GM12872 (cell line): ENCODE measurements around the gene CLDN14.

ENCODE experiments used
- TF ChIP-seq, protein P1 (sequence below): IDR thresholded peaks from 3 replicates; pipeline ENCODE4 v1.5.1; 2011; ENCODE audit warnings: low read depth, mild to moderate bottlenecking, low read length, moderate library complexity; ENCODE audit not compliant: insufficient read depth

The CLDN14 gene

DNA sequence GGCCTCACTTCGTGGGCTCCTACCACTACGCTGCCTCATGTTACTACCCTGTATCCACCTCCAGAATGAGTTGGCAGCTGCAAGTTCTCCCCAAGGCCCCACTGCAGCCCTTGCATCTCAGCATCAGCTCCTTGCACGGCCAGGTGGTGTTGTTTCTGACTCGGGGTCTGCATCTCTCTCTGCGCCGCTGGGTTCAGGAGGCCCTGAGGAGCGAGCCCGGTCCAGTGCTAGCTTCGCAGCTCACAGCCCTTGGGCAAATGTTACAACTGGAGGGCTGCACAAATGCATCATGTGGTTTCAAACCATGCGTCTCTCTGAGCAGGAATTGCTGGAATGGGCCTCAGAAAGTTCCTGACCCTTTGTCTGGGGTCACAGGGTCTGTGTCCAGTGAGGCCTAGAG, 3.2 kb upstream of the CLDN14 start:
- TF ChIP-seq, protein P1, sequence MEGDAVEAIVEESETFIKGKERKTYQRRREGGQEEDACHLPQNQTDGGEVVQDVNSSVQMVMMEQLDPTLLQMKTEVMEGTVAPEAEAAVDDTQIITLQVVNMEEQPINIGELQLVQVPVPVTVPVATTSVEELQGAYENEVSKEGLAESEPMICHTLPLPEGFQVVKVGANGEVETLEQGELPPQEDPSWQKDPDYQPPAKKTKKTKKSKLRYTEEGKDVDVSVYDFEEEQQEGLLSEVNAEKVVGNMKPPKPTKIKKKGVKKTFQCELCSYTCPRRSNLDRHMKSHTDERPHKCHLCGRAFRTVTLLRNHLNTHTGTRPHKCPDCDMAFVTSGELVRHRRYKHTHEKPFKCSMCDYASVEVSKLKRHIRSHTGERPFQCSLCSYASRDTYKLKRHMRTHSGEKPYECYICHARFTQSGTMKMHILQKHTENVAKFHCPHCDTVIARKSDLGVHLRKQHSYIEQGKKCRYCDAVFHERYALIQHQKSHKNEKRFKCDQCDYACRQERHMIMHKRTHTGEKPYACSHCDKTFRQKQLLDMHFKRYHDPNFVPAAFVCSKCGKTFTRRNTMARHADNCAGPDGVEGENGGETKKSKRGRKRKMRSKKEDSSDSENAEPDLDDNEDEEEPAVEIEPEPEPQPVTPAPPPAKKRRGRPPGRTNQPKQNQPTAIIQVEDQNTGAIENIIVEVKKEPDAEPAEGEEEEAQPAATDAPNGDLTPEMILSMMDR = no peak

DNA sequence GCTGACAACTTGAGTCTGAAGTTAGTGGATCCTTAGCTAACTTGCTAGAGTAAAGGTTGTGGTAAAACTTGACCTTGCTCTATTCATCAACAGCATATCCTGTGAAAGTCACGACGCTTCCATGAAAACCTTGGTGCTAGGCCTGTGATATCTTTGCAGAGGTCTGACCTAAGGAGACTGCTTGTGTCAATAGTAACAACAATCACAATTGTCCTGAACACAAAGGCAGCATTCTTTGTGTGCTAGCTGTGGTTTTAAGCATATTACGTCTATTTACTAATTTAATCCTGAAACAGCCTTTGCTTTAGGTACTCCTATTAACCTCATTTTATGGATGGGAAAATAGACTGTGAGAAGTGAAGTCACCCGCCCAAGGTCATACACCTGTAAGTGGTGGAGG, 2.8 kb upstream of the CLDN14 start:
- TF ChIP-seq, protein P1 = no peak

DNA sequence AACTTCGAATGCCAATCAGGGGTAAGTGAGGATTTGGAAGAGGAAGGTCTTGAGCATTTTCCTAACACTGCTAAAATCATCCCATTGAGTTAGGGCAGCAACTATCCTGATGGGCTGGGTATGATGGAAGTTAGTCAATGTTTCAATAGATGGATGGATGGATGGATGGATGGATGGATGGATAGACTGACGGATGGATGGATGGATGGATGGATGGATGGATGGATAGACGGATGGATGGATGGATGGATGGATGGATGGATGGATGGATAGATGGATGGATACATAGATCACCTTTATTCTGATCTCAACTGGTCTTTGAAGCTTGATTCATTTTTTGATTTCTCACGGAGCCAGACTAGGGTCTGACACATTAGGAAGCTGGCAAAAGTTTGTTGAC, 2.3 kb upstream of the CLDN14 start:
- TF ChIP-seq, protein P1 = no peak

DNA sequence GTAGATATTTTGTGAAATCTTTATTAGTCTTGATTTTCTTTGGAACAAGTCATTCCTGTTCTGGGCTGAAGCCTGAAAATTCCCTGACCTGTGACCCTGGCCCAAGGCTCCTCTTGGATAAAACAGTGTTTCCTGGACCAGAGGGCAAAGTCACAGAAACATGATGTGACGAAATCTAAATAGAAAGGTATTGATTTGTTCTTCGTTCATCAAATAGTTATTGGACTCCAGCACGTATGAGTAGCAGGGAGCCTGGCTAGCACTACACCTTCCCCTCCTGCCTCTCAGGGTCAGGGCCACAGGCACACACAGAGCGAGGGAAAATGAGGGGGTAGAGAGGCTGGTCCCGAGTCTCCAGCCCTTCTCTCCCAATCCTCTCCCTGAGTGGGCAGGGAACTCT, 1.7 kb upstream of the CLDN14 start:
- TF ChIP-seq, protein P1 = no peak

DNA sequence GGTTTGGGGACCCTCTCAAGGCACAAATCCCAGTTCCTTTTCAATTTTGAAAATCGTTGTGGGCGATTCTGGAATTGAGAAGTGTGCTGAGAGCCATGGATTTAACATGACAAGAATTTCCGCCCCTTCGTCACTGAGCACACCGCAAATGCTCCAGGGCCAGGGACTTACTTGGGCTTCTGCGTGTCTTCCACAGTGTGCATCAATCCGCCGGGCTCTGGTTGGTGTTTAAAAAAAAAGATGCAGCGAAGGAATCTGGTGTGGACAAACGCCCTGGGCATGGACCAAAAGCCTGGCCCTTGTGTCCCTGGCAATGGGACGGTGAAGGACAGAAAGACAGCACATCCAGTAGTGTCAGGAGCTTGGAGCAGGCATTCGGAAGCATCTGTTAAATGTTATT, 696 bp upstream of the CLDN14 start:
- TF ChIP-seq, protein P1 = no peak

DNA sequence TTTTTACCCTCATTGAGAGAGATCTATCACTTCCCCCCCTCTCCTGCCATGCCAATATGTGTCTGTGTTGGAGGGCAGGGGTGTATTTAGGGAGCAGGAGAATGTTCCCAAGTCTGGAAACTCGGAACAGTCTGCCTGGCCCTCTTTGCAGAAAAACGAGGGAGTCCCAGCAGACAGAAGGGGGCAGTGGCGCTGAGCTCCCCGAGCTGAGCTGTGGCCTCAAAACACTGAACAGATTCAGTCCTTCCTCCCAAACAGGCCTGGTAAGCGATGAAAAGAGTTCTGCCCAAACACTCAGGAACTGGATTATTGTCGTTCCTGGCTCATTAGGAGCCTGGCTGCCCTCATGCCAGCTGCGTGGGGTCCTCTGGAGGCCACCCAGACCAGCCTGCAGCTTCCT, 981 bp downstream of the CLDN14 start:
- TF ChIP-seq, protein P1 = peak; percentile 37; the same call in 1 of the 3 replicates

DNA sequence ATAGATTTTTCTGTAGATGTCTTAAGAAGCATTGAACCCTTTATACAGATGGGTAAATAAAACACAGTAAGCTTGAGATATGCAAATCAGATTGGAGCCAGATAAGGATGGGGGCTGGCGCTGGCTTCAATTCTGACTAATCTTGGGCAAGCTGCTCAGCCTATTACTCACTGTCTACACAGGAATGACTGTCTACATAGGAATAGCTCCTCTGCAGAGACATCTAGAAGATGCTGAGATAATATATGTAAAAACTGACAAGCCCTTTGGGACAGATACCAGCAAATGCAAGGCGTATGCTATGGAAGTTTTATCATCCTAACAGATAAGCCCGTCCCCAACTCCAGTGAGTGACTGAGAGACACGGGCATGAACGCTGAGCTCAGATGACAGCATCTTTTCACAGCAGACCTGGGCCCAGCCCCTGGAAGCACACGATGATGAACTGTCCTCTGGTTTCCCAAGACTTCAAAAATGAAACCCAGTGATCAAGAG, 1.7 kb downstream of the CLDN14 start:
- TF ChIP-seq, protein P1 = no peak

DNA sequence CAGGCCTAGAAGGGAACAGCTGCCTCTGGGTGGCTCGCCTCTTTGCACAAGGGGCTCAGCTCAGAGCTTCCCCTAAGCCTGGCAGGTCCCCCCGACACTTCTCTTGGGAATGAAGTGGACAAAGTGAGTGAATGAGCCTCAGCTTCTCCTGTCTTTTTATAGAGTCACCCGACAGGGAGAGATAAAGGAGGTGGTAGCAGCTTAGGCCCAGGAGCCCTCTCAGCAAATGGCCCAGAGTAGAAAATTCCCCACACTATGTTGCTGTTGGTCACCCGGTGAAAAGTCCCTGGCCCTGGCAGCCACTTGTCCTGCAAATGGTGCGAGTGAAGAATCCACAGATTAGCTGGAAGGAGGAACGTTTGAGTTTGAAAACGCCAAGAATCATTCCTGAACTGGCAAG, 2.4 kb downstream of the CLDN14 start:
- TF ChIP-seq, protein P1 = no peak
